Ascending aorta (tissue), 2 donors: ENCODE data around the gene DCXR. TPM values are rescaled to one million over a fixed set of nuclear protein-coding genes. Genes with fewer than 3 reads are reported as not detected.
"Not testable (repeated sequence)": the region's sequence is repeated elsewhere in the genome, so short reads cannot be mapped to it uniquely, and the experiment has no call there.

Source experiments
- DNase-seq, 2 donors: peaks; one replicate each; pipeline ENCODE4 v3.0.0-alpha.2; 2019; ENCODE audit warnings: low spot score in 2 of 2
- H3K27ac ChIP-seq, 2 donors: fragments of 200-600 bp; sonication (generic); one replicate each; pipeline ENCODE4 v1.5.1; 2016 to 2017; ENCODE audit warnings: mild to moderate bottlenecking in 1 of 2
- H3K27me3 ChIP-seq: fragments of 200-600 bp; sonication (generic); one replicate; pipeline ENCODE4 v1.5.1; 2017
- H3K36me3 ChIP-seq, 2 donors: fragments of 200-600 bp; sonication (generic); one replicate each; pipeline ENCODE4 v1.5.1; 2016
- H3K4me1 ChIP-seq, 2 donors: fragments of 200-600 bp; sonication (generic); one replicate each; pipeline ENCODE4 v1.5.1; 2016 to 2017; ENCODE audit warnings: mild to moderate bottlenecking in 1 of 2
- H3K4me3 ChIP-seq, 2 donors: fragments of 200-600 bp; sonication (generic); one replicate each; pipeline ENCODE4 v1.5.1; 2016 to 2017; ENCODE audit warnings: mild to moderate bottlenecking in 1 of 2
- H3K9me3 ChIP-seq, 2 donors: fragments of 200-600 bp; sonication (generic); one replicate each; pipeline ENCODE4 v1.5.1; 2016
- intact Hi-C: fragments of 100-400 bp; cut with DNase I; formaldehyde crosslinking; loops from one replicate; pipeline ENCODE4 v1.15.1; 2023
- total RNA-seq: library from RNA; depleted of rRNA; stranded (reverse); fragments of >200 nt; gene quantifications from one replicate; pipeline ENCODE4 v1.1.0, GENCODE V29; 2016
- TF ChIP-seq, protein P1 (sequence below), 3 experiments: fragments of 200-600 bp in 2 of 3; fragments of 450-650 bp in 1 of 3; sonication (generic) in 2 of 3; IDR thresholded peaks; one replicate each; pipeline ENCODE4 v1.5.1; 2016 to 2019; ENCODE audit warnings: antibody characterized with exemption in 3 of 3, mild to moderate bottlenecking in 1 of 3, moderate library complexity in 1 of 3

Gene DCXR
- total RNA-seq, 1 donor from 2014 or later = 160 TPM

DNA sequence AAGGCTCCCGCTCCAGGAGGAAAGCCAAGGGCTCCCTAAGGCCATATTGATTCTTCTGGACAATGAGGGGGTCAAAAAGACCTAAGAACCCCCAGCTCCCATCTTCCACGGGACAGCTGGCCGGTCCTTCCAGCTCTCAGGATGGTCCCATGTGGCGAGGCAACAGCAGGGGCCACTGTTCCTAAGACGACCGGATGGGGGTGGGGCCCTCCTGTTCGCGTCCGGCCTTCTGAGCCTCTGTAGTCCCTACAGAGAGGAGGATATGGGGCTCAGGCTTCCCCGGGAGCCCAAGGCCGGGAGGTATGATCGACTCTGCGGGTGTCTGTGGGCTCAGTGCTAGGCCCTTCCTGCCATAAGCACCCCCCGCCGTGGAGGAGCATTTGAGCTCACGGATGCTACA is 6.0 kb upstream of the DCXR start:
- Histone ChIP-seq H3K36me3 (peaks cover 7 to 16% of the 10 kb centered on the region in 2 donors), H3K9me3 (no peaks in the 10 kb centered on the region), H3K4me1 (no peaks in the 10 kb centered on the region), H3K27me3 (no peaks in the 10 kb centered on the region), H3K4me3 (no peak overlapping the region), H3K27ac (no peak overlapping the region)
- intact Hi-C loops = no loop called here
- DNase-seq = no peak
- TF ChIP-seq, protein P1, sequence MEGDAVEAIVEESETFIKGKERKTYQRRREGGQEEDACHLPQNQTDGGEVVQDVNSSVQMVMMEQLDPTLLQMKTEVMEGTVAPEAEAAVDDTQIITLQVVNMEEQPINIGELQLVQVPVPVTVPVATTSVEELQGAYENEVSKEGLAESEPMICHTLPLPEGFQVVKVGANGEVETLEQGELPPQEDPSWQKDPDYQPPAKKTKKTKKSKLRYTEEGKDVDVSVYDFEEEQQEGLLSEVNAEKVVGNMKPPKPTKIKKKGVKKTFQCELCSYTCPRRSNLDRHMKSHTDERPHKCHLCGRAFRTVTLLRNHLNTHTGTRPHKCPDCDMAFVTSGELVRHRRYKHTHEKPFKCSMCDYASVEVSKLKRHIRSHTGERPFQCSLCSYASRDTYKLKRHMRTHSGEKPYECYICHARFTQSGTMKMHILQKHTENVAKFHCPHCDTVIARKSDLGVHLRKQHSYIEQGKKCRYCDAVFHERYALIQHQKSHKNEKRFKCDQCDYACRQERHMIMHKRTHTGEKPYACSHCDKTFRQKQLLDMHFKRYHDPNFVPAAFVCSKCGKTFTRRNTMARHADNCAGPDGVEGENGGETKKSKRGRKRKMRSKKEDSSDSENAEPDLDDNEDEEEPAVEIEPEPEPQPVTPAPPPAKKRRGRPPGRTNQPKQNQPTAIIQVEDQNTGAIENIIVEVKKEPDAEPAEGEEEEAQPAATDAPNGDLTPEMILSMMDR (IDR thresholded peaks at IDR 0.05) = no peak

GRCh38 chr17:82042649-82043048 is 5.2 kb upstream of the DCXR start:
- Histone ChIP-seq H3K27ac (no peak overlapping the region), H3K27me3 (no peaks in the 10 kb centered on the region), H3K4me3 (no peak overlapping the region), H3K9me3 (no peaks in the 10 kb centered on the region), H3K36me3 (peaks cover 0 to 8% of the 10 kb centered on the region in 2 donors), H3K4me1 (peaks cover 0 to 4% of the 10 kb centered on the region in 2 donors)
- no peak for DNase-seq
- intact Hi-C loops = no loop called here
- TF ChIP-seq, protein P1 (IDR thresholded peaks at IDR 0.05) = no peak

GRCh38 chr17:82041144-82041814 is 3.8 kb upstream of the DCXR start:
- intact Hi-C loops = no loop called here
- no peak overlapping the region for H3K27ac ChIP-seq
- TF ChIP-seq, protein P1 (IDR thresholded peaks at IDR 0.05) = no peak
- no peak for DNase-seq
- no peaks in the 10 kb centered on the region for H3K9me3 ChIP-seq
- peaks cover 7 to 11% of the 10 kb centered on the region in 2 donors for H3K4me1 ChIP-seq
- H3K27me3 ChIP-seq = no peaks in the 10 kb centered on the region
- no peaks in the 10 kb centered on the region for H3K36me3 ChIP-seq
- H3K4me3 ChIP-seq = no peak overlapping the region

DNA sequence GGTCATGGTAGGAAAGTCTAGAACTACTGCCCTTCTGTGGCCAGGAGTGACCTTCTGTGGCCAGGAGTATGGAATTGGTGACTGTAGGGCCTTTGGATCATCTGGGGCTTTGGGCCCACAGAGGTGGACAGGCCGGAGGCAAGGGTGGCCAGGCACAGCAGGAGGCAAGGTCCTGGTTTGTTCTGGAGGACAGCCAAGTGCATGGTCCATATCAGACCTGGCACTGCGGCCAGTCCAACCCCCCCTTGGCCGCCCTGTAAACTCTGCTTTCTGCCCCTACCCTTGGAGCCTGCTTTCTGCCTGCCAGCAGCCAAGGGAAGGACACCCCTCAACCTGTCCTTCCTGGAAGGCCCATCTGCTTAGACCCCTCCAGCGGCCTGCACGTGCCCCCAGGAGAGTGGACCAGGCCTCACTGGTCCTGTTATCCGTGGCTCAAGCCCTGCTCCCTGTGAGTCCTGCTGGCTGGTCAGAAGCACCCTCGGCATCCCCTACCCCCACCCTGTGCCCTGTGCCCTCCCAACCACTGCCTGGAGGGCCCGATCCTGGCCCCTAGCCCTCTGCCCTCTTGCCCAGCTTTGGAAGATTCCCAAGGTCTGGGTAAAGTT is 2.3 kb upstream of the DCXR start:
- DNase-seq = no peak
- peaks cover 12 to 16% of the 10 kb centered on the region in 2 donors for H3K4me1 ChIP-seq
- no peaks in the 10 kb centered on the region for H3K27me3 ChIP-seq
- TF ChIP-seq, protein P1 (IDR thresholded peaks at IDR 0.05) = no peak
- H3K9me3 ChIP-seq = no peaks in the 10 kb centered on the region
- intact Hi-C loops = no loop called here
- no peak overlapping the region for H3K27ac ChIP-seq
- no peaks in the 10 kb centered on the region for H3K36me3 ChIP-seq
- H3K4me3 ChIP-seq = no peak overlapping the region

GRCh38 chr17:82038796-82039409 is 1.4 kb upstream of the DCXR start:
- H3K27ac ChIP-seq, intact Hi-C loops, DNase-seq: not testable (repeated sequence)

GRCh38 chr17:82037889-82038195 is 345 bp upstream of the DCXR start:
- H3K4me1 ChIP-seq = peaks cover 12 to 16% of the 10 kb centered on the region in 2 donors
- DNase-seq = no peak
- intact Hi-C loops = loop anchor here (1.0 kb wide), 2 partner anchors 15 to 60 kb away; partner anchors contain the start of genes FASN and LRRC45
- H3K36me3 ChIP-seq = no peaks in the 10 kb centered on the region
- no peaks in the 10 kb centered on the region for H3K27me3 ChIP-seq
- H3K4me3 ChIP-seq = peak overlapping the region; percentile 72 to 75
- H3K27ac ChIP-seq = peak overlapping the region; percentile 83 to 93
- no peaks in the 10 kb centered on the region for H3K9me3 ChIP-seq
- TF ChIP-seq, protein P1 (IDR thresholded peaks at IDR 0.05) = no peak

More at GRCh38 chr17:82038796-82039409, 1.4 kb upstream of the DCXR start:
- not testable (repeated sequence) for H3K4me3 ChIP-seq, H3K36me3 ChIP-seq, H3K27me3 ChIP-seq, H3K9me3 ChIP-seq
- peaks cover 12 to 16% of the 10 kb centered on the region in 2 donors for H3K4me1 ChIP-seq
